Measurements from ENCODE around the gene PIP5K1B. TPM values are rescaled to one million over a fixed set of nuclear protein-coding genes. Genes with fewer than 3 reads are reported as not detected.
A peak's percentile ranks its signal among the peaks of the same experiment; 100 is the strongest.

Gene PIP5K1B
- total and polyA plus RNA-seq, 2 of the 13 experiments (the other 11 are each of a cell fraction or from before 2014, with no cell fraction given), result 15.8 to 17.5 TPM

GRCh38 chr9:68779558-68780379 lies 74.7 kb downstream of the PIP5K1B start (continued):
- TF ChIP-seq ZNF276 (CRISPR knock-in tag; IDR thresholded peaks at IDR 0.05; ENCODE audit: low read depth) (0 out of 2 replicates have a peak, but pooled peaks have one; percentile 40), ZNF687 (CRISPR knock-in tag; IDR thresholded peaks at IDR 0.05) (peak; percentile 93), ZNF780A (CRISPR knock-in tag; IDR thresholded peaks at IDR 0.05) (no peak), TCF12 (IDR thresholded peaks at IDR 0.05) (no peak), TCF12 (CRISPR knock-in tag; IDR thresholded peaks at IDR 0.05) (0 out of 2 replicates have a peak, but pooled peaks have one; percentile 78), ZNF225 (CRISPR knock-in tag; IDR thresholded peaks at IDR 0.05) (peak; percentile 85), MBD4 (IDR thresholded peaks at IDR 0.05; ENCODE audit: borderline replicate concordance, low read length) (no peak), ZNF326 (CRISPR knock-in tag; IDR thresholded peaks at IDR 0.05; ENCODE audit: borderline replicate concordance) (no peak), ATF1 (CRISPR knock-in tag; IDR thresholded peaks at IDR 0.05) (peak; percentile 99), ZNF569 (CRISPR knock-in tag; IDR thresholded peaks at IDR 0.05; ENCODE audit: borderline replicate concordance) (peak; percentile 75; the same call in 1 of the 2 replicates), FOXO4 (CRISPR knock-in tag; conservative IDR thresholded peaks at IDR 0.05) (no peak), REL (CRISPR knock-in tag; conservative IDR thresholded peaks at IDR 0.05) (peak; percentile 28; the same call in 1 of the 2 replicates), PRDM15 (CRISPR knock-in tag; IDR thresholded peaks at IDR 0.05) (peak; percentile 64; the same call in 1 of the 2 replicates), ZNF331 (CRISPR knock-in tag; IDR thresholded peaks at IDR 0.05) (peak; percentile 35; the same call in 1 of the 2 replicates), ZNF253 (CRISPR knock-in tag; IDR thresholded peaks at IDR 0.05; ENCODE audit: borderline replicate concordance) (peak; percentile 83; the same call in 1 of the 2 replicates), HDAC6 (IDR thresholded peaks at IDR 0.05; ENCODE audit: low read depth, low read length) (no peak), RFX1 (IDR thresholded peaks at IDR 0.05) (no peak)
